HL-60 (cell line): ENCODE data around the gene THSD7A.

Source experiments
- DNase-seq, 2 experiments: peaks; one replicate each; pipeline ENCODE4 v3.0.0-alpha.2; 2010 to 2020; ENCODE audit warnings: low read depth in 1 of 2, low spot score in 1 of 2
- H3K27ac ChIP-seq: fragments of 250-450 bp; sonication (Bioruptor Pico); replicated peaks from 2 replicates; pipeline ENCODE4 v1.5.1; 2020; ENCODE audit warnings: mild to moderate bottlenecking, moderate library complexity
- H3K27me3 ChIP-seq: fragments of 250-450 bp; sonication (Bioruptor Pico); 2 replicates; pipeline ENCODE4 v1.5.1; 2021; ENCODE audit warnings: mild to moderate bottlenecking, moderate library complexity; ENCODE audit not compliant: insufficient read depth, poor library complexity, severe bottlenecking
- H3K4me3 ChIP-seq: replicated peaks from 2 replicates; pipeline ENCODE4 v1.5.1; 2011; ENCODE audit warnings: mild to moderate bottlenecking, control low read depth, low read length; ENCODE audit not compliant: insufficient read depth
- CTCF ChIP-seq: IDR thresholded peaks from one replicate; pipeline ENCODE4 v1.5.1; 2011; ENCODE audit warnings: low read length, control low read depth, inconsistent platforms; ENCODE audit not compliant: insufficient read depth
- GABPA ChIP-seq: IDR thresholded peaks from 2 replicates; pipeline ENCODE4 v1.6.1; 2012; ENCODE audit warnings: low read depth
- POLR2AphosphoS5 ChIP-seq: IDR thresholded peaks from 2 replicates; pipeline ENCODE4 v1.6.1; 2012; ENCODE audit warnings: low read depth
- REST ChIP-seq: IDR thresholded peaks from 2 replicates; pipeline ENCODE4 v1.6.1; 2012; ENCODE audit warnings: low read depth; ENCODE audit not compliant: insufficient replicate concordance
- SPI1 ChIP-seq: IDR thresholded peaks from 2 replicates; pipeline ENCODE4 v1.6.1; 2012; ENCODE audit warnings: low read depth, mild to moderate bottlenecking, borderline replicate concordance

Gene THSD7A

GRCh38 chr7:11587814-11588213, 244.2 kb downstream of the THSD7A start:
- no peaks in the 10 kb centered on the region for H3K27me3 ChIP-seq
- H3K4me3 ChIP-seq, result no peak overlapping the region
- H3K27ac ChIP-seq, result no peak overlapping the region
- DNase-seq, result no peak
- TF ChIP-seq SPI1, result no peak
- TF ChIP-seq POLR2AphosphoS5, result no peak
- no peak for TF ChIP-seq CTCF
- TF ChIP-seq GABPA, result no peak
- no peak for TF ChIP-seq REST

- Histone ChIP-seq H3K4me3 (no peak overlapping the region), H3K27me3 (no peaks in the 10 kb centered on the region), H3K27ac (no peak overlapping the region)
- no peak for DNase-seq
- TF ChIP-seq SPI1, result no peak
- no peak for TF ChIP-seq CTCF
- TF ChIP-seq POLR2AphosphoS5, result no peak
- TF ChIP-seq GABPA, result no peak
- TF ChIP-seq REST, result no peak
These were observed 244.9 kb downstream of the THSD7A start for GRCh38 chr7:11587048-11587447.

- no peak for TF ChIP-seq GABPA
- TF ChIP-seq POLR2AphosphoS5, result no peak
- TF ChIP-seq SPI1, result no peak
- TF ChIP-seq REST, result no peak
- no peak for TF ChIP-seq CTCF
- DNase-seq, result no peak
- no peak overlapping the region for H3K27ac ChIP-seq
- H3K27me3 ChIP-seq, result no peaks in the 10 kb centered on the region
- H3K4me3 ChIP-seq, result no peak overlapping the region
These were observed 247.5 kb downstream of the THSD7A start for GRCh38 chr7:11584406-11585031.
